SK-N-SH (cell line): ENCODE measurements around the gene MAP3K2. TPM values are rescaled to one million over a fixed set of nuclear protein-coding genes. Genes with fewer than 3 reads are reported as not detected.

Experiments
- CTCF ChIA-PET: fragments of 300-600, 350-600 bp; formaldehyde crosslinking; extraction: SDS; loops from one replicate; lab custom pipeline; 2021; lab: Yijun Ruan, JAX
- POLR2A ChIA-PET: fragments of 350-600 bp; sonication (Branson Sonifier 250); formaldehyde crosslinking; extraction: SDS; loops from one replicate; lab custom pipeline; 2020; ENCODE audit warnings: antibody characterized with exemption, inconsistent platforms; lab: Yijun Ruan, JAX
- DNase-seq: peaks from one replicate; pipeline ENCODE4 v3.0.0; 2012
- H2AFZ ChIP-seq: fragments of 200-600 bp; sonication (generic); 2 replicates; pipeline ENCODE4 v1.8.1; 2016; ENCODE audit warnings: antibody characterized with exemption, mild to moderate bottlenecking, low read depth
- H3F3A ChIP-seq: fragments of 200-600 bp; sonication (generic); replicated peaks from 2 replicates; pipeline ENCODE3; 2016; ENCODE audit warnings: antibody characterized with exemption, mild to moderate bottlenecking; ENCODE audit not compliant: insufficient read depth
- H3K27ac ChIP-seq, 2 experiments: fragments of 200-500 bp in 1 of 2; fragments of 200-600 bp in 1 of 2; sonication (Bioruptor generic) in 1 of 2; sonication (generic), shearing (Covaris generic) in 1 of 2; 2 replicates each; pipeline versions ENCODE4 v1.5.1 to v1.6.1; 2014 to 2016; ENCODE audit warnings: low read depth in 2 of 2, inconsistent platforms in 1 of 2, low read length in 1 of 2, mild to moderate bottlenecking in 1 of 2, mixed read lengths in 1 of 2
- H3K27me3 ChIP-seq: fragments of 200-600 bp; sonication (generic), shearing (Covaris generic); 2 replicates; pipeline ENCODE4 v1.6.1; 2016; ENCODE audit warnings: mixed run types; ENCODE audit not compliant: insufficient read depth
- H3K36me3 ChIP-seq, 2 experiments: fragments of 200-500 bp in 1 of 2; fragments of 200-600 bp in 1 of 2; sonication (Bioruptor generic) in 1 of 2; sonication (generic) in 1 of 2; replicated peaks in 1 of 2; 2 replicates each; pipeline versions ENCODE3 to v1.5.1; 2014 to 2016; ENCODE audit warnings: low read length in 1 of 2, mild to moderate bottlenecking in 1 of 2; ENCODE audit not compliant: insufficient read depth in 2 of 2, control insufficient read depth in 1 of 2
- H3K4me1 ChIP-seq, 2 experiments: fragments of 200-500 bp in 1 of 2; fragments of 200-600 bp in 1 of 2; sonication (Bioruptor generic) in 1 of 2; sonication (generic), shearing (Covaris generic) in 1 of 2; 2 replicates each; pipeline versions ENCODE4 v1.5.1 to v1.6.1; 2014 to 2016; ENCODE audit warnings: low read depth in 1 of 2, low read length in 1 of 2, mixed run types in 1 of 2; ENCODE audit not compliant: insufficient read depth in 2 of 2, control insufficient read depth in 1 of 2
- H3K4me2 ChIP-seq: fragments of 200-600 bp; sonication (generic), shearing (Covaris generic); 2 replicates; pipeline ENCODE4 v1.6.1; 2017; ENCODE audit warnings: mixed run types
- H3K4me3 ChIP-seq, 2 experiments: fragments of 200-500 bp in 1 of 2; fragments of 200-600 bp in 1 of 2; sonication (Bioruptor generic) in 1 of 2; sonication (generic), shearing (Covaris generic) in 1 of 2; 2 replicates each; pipeline versions ENCODE4 v1.5.1 to v1.8.1; 2014 to 2016; ENCODE audit warnings: low read depth in 2 of 2, inconsistent platforms in 1 of 2, low read length in 1 of 2, mild to moderate bottlenecking in 1 of 2, mixed read lengths in 1 of 2, moderate library complexity in 1 of 2
- H3K79me2 ChIP-seq: fragments of 200-600 bp; sonication (generic); 2 replicates; pipeline ENCODE4 v1.8.1; 2017; ENCODE audit warnings: mild to moderate bottlenecking; ENCODE audit not compliant: insufficient read depth
- H3K9ac ChIP-seq: fragments of 200-600 bp; sonication (generic); 2 replicates; pipeline ENCODE4 v1.6.1; 2017; ENCODE audit warnings: mixed run types
- H3K9me2 ChIP-seq: fragments of 200-600 bp; sonication (generic); 2 replicates; pipeline ENCODE4 v1.6.1; 2017; ENCODE audit warnings: mixed run types
- H3K9me3 ChIP-seq: fragments of 200-600 bp; sonication (generic); 2 replicates; pipeline ENCODE4 v1.6.1; 2017; ENCODE audit warnings: mixed run types, mild to moderate bottlenecking, moderate library complexity
- H4K20me1 ChIP-seq: fragments of 200-600 bp; sonication (generic); 2 replicates; pipeline ENCODE4 v1.6.1; 2017; ENCODE audit warnings: mild to moderate bottlenecking, mixed run types; ENCODE audit not compliant: insufficient read depth
- EP300 ChIP-seq, 2 experiments: IDR thresholded peaks; 2 replicates each; pipeline versions ENCODE4 v1.4.0 to v1.6.1; 2012; ENCODE audit warnings: borderline replicate concordance in 1 of 2, low read depth in 1 of 2, low read length in 1 of 2
- EZH2phosphoT487 ChIP-seq: fragments of 200-600 bp; sonication (generic); IDR thresholded peaks from 2 replicates; pipeline ENCODE4 v1.6.1; 2017; ENCODE audit warnings: low read depth, mixed run types, mild to moderate bottlenecking, antibody characterized with exemption, moderate library complexity, borderline replicate concordance
- FOSL2 ChIP-seq: IDR thresholded peaks from 2 replicates; pipeline ENCODE4 v1.4.0; 2012; ENCODE audit warnings: low read depth, mild to moderate bottlenecking, moderate library complexity, borderline replicate concordance
- FOXM1 ChIP-seq: IDR thresholded peaks from 2 replicates; pipeline ENCODE4 v1.4.0; 2012; ENCODE audit warnings: low read depth, mild to moderate bottlenecking
- MXI1 ChIP-seq: IDR thresholded peaks from 2 replicates; pipeline ENCODE4 v1.6.1; 2012; ENCODE audit warnings: mild to moderate bottlenecking, low read depth, low read length, improper control_type of control experiment
- NRF1 ChIP-seq: IDR thresholded peaks from 2 replicates; pipeline ENCODE4 v1.6.1; 2012; ENCODE audit warnings: low read depth, mild to moderate bottlenecking, low read length
- RCOR1 ChIP-seq: fragments of 150-350 bp; IDR thresholded peaks from 2 replicates; pipeline ENCODE4 v1.6.1; 2017; ENCODE audit warnings: antibody characterized with exemption, low read length
- REST ChIP-seq: IDR thresholded peaks from 2 replicates; pipeline ENCODE4 v1.6.1; 2012; ENCODE audit warnings: mild to moderate bottlenecking, low read depth, low read length, moderate library complexity
- RFX5 ChIP-seq: IDR thresholded peaks from 2 replicates; pipeline ENCODE4 v1.6.1; 2012; ENCODE audit warnings: mild to moderate bottlenecking, improper control_type of control experiment, low read length
- RXRA ChIP-seq: IDR thresholded peaks from 2 replicates; pipeline ENCODE4 v1.4.0; 2012; ENCODE audit warnings: low read depth, mild to moderate bottlenecking, borderline replicate concordance
- SIN3A ChIP-seq: IDR thresholded peaks from 2 replicates; pipeline ENCODE4 v1.6.1; 2012; ENCODE audit warnings: low read depth, mild to moderate bottlenecking, low read length, moderate library complexity, borderline replicate concordance
- SMC3 ChIP-seq: IDR thresholded peaks from 2 replicates; pipeline ENCODE4 v1.6.1; 2012; ENCODE audit warnings: low read depth, low read length, improper control_type of control experiment
- TEAD4 ChIP-seq: IDR thresholded peaks from 2 replicates; pipeline ENCODE4 v1.4.0; 2012; ENCODE audit warnings: mild to moderate bottlenecking, borderline replicate concordance; ENCODE audit not compliant: insufficient read depth
- USF2 ChIP-seq: fragments of 150-350 bp; IDR thresholded peaks from 2 replicates; pipeline ENCODE4 v1.6.1; 2017; ENCODE audit warnings: antibody characterized with exemption, low read length, low read depth, borderline replicate concordance
- YY1 ChIP-seq: IDR thresholded peaks from 2 replicates; pipeline ENCODE4 v1.4.0; 2012; ENCODE audit warnings: low read depth, mild to moderate bottlenecking
- ZBTB33 ChIP-seq: IDR thresholded peaks from 2 replicates; pipeline ENCODE4 v1.4.0; 2012; ENCODE audit warnings: low read depth, borderline replicate concordance
- WGBS: methylation state at CpG from one replicate; pipeline ENCODE4 v1.1.6; 2017; ENCODE audit warnings: low lambda C conversion rate; 5-methylcytosine and 5-hydroxymethylcytosine counted together
- polyA plus RNA-seq, 3 experiments: library from polyadenylated mRNA; depleted of rRNA; stranded (reverse); fragments of >200 nt; gene quantifications; 2 replicates each; pipeline ENCODE4 v1.2.3, GENCODE V29; 2012

MAP3K2 gene
- polyA plus RNA-seq, 1 of the 3 experiments (the other 2 are of a cell fraction) = 2.7 TPM

GRCh38 chr2:127277028-127277427 is 110.7 kb downstream of the MAP3K2 start:
- H3K36me3 ChIP-seq = peaks cover 54 to 73% of the 10 kb centered on the region in 2 experiments
- no peak overlapping the region for H2AFZ ChIP-seq
- TF ChIP-seq EZH2phosphoT487 (no peak), RCOR1 (no peak), REST (no peak), FOXM1 (no peak), RXRA (no peak), SIN3A (no peak), RFX5 (no peak), ZBTB33 (no peak)
- peaks cover 26% of the 10 kb centered on the region for H3K79me2 ChIP-seq
- no peaks in the 10 kb centered on the region for H3K4me1 ChIP-seq
- DNase-seq = no peak
- peaks cover 7% of the 10 kb centered on the region; the same call in 1 of the 2 replicates for H4K20me1 ChIP-seq
- no peaks in the 10 kb centered on the region for H3K27me3 ChIP-seq
- H3K9me2 ChIP-seq = no peaks in the 10 kb centered on the region
- no peaks in the 10 kb centered on the region for H3F3A ChIP-seq
- H3K4me2 ChIP-seq = no peak overlapping the region
- no peak overlapping the region for H3K9ac ChIP-seq
- 93% methylated on average over 2 of the region's 2 CpGs for WGBS
- ChIA-PET POLR2A (no interaction called here), CTCF (no interaction called here)
- H3K27ac ChIP-seq = no peak overlapping the region
- no peaks in the 10 kb centered on the region for H3K9me3 ChIP-seq
- H3K4me3 ChIP-seq = no peak overlapping the region

- Histone ChIP-seq H2AFZ (no peak overlapping the region), H3K36me3 (peaks cover 55 to 74% of the 10 kb centered on the region in 2 experiments), H3K27me3 (no peaks in the 10 kb centered on the region), H3K27ac (no peak overlapping the region), H3K79me2 (peaks cover 14% of the 10 kb centered on the region; the same call in 1 of the 2 replicates), H3K9me2 (no peaks in the 10 kb centered on the region), H3K4me3 (no peak overlapping the region), H3K4me1 (no peaks in the 10 kb centered on the region), H3K9me3 (no peaks in the 10 kb centered on the region), H3K9ac (no peak overlapping the region), H4K20me1 (no peaks in the 10 kb centered on the region; the same call in 1 of the 2 replicates), H3F3A (no peaks in the 10 kb centered on the region), H3K4me2 (no peak overlapping the region)
- ChIA-PET CTCF (no interaction called here), POLR2A (no interaction called here)
- 89% methylated on average over 9 of the region's 9 CpGs for WGBS
- DNase-seq = no peak
- no peak for TF ChIP-seq SMC3
- no peak for TF ChIP-seq RXRA
- no peak for TF ChIP-seq TEAD4
- no peak for TF ChIP-seq EP300 (IDR thresholded peaks at IDR 0.05; ENCODE audit: borderline replicate concordance in 1 of 2, low read depth in 1 of 2, low read length in 1 of 2)
- no peak for TF ChIP-seq SIN3A
- TF ChIP-seq YY1 = no peak
- no peak for TF ChIP-seq USF2
- TF ChIP-seq FOXM1 = no peak
- no peak for TF ChIP-seq NRF1
- TF ChIP-seq MXI1 = no peak
- TF ChIP-seq FOSL2 = no peak
Measured at GRCh38 chr2:127275789-127276188, 112.0 kb downstream of the MAP3K2 start.
